HEK293 (cell line): ENCODE measurements around the gene GUK1.

Source experiments
- TCF7L2 ChIP-seq: IDR thresholded peaks from 2 replicates; pipeline ENCODE4 v1.6.1; 2011; ENCODE audit warnings: low read depth, mild to moderate bottlenecking, inconsistent platforms, low read length, moderate library complexity, borderline replicate concordance
- ZNF202 ChIP-seq: fragments of 450-650 bp; formaldehyde crosslinking; IDR thresholded peaks from 2 replicates; pipeline ENCODE4 v1.5.1; 2016; ENCODE audit warnings: missing biosample characterization, missing genetic modification characterization, borderline replicate concordance
- ZNF394 ChIP-seq: fragments of 450-650 bp; formaldehyde crosslinking; IDR thresholded peaks from 2 replicates; pipeline ENCODE4 v1.5.1; 2016; ENCODE audit warnings: missing biosample characterization, missing genetic modification characterization, mild to moderate bottlenecking, moderate library complexity, borderline replicate concordance
- ZNF626 ChIP-seq: fragments of 450-650 bp; sonication (Bioruptor Pico); formaldehyde crosslinking; IDR thresholded peaks from 2 replicates; pipeline ENCODE4 v1.5.1; 2018; ENCODE audit warnings: missing biosample characterization, missing genetic modification characterization, inconsistent platforms
- TF ChIP-seq, protein P1 (sequence below): fragments of 450-650 bp; formaldehyde crosslinking; IDR thresholded peaks from 2 replicates; pipeline ENCODE4 v1.5.1; 2016; ENCODE audit warnings: missing biosample characterization, missing genetic modification characterization
- TF ChIP-seq, protein P2 (sequence below): fragments of 450-650 bp; formaldehyde crosslinking; IDR thresholded peaks from 2 replicates; pipeline ENCODE4 v1.5.1; 2016; ENCODE audit warnings: missing biosample characterization, missing genetic modification characterization
- TF ChIP-seq, protein P3 (sequence below): fragments of 450-650 bp; formaldehyde crosslinking; optimal IDR thresholded peaks from 2 replicates; pipeline ENCODE3; 2016; ENCODE audit warnings: missing biosample characterization, mild to moderate bottlenecking, missing genetic modification characterization
- TF ChIP-seq, protein P4 (sequence below): fragments of 450-650 bp; formaldehyde crosslinking; IDR thresholded peaks from 2 replicates; pipeline ENCODE4 v1.5.1; 2016; ENCODE audit warnings: missing biosample characterization, missing genetic modification characterization, borderline replicate concordance

DNA sequence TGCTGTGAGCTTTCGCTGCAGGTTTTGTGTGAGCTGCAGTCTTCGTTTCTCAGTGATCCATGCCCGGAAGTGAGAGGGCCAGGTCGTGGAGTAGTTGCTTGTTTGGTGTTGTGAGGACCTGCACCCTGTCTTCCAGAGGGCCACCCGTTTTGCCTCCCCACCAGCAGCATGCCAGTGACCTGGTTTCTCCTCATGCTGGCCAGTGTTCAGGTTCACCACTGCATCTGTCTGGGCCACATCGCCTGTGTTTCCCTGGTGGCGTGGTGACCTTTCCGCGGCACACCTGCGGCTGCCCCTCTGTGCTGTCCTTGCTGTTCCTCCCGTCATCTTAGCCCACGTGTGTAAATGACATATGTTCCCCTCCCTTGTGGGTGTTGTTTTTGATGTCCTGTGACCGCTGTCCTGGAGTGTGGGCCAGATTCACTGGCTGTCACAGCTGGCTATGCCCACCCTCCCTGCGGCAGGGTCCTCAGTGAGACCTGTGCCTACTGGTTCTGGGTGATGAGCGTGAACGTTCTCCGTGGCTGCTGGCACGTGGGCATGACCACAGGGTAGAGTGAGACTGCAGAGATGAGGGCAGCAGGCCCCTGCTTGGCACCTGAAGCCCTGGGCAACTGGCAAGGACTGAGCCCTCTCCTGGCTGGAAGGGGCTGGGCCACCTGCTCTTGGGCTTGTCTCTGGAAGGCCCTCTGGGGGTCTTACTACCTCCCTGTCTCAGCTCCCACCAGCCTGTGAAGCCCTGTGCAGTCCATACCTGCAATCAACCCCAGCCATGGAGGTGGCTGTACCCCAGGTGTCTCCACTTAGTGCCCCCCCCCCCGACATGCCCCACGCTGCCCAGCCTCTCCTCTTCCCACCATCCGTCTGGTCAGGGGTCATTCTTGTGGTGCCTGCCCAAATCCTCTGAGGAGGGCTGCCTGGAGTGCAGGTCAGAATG, 32.8 kb downstream of the GUK1 start:
- TF ChIP-seq ZNF394 (tag by site-specific recombination) (no peak), ZNF626 (tag by site-specific recombination) (no peak), ZNF202 (no peak), TCF7L2 (no peak)
- TF ChIP-seq, protein P1, sequence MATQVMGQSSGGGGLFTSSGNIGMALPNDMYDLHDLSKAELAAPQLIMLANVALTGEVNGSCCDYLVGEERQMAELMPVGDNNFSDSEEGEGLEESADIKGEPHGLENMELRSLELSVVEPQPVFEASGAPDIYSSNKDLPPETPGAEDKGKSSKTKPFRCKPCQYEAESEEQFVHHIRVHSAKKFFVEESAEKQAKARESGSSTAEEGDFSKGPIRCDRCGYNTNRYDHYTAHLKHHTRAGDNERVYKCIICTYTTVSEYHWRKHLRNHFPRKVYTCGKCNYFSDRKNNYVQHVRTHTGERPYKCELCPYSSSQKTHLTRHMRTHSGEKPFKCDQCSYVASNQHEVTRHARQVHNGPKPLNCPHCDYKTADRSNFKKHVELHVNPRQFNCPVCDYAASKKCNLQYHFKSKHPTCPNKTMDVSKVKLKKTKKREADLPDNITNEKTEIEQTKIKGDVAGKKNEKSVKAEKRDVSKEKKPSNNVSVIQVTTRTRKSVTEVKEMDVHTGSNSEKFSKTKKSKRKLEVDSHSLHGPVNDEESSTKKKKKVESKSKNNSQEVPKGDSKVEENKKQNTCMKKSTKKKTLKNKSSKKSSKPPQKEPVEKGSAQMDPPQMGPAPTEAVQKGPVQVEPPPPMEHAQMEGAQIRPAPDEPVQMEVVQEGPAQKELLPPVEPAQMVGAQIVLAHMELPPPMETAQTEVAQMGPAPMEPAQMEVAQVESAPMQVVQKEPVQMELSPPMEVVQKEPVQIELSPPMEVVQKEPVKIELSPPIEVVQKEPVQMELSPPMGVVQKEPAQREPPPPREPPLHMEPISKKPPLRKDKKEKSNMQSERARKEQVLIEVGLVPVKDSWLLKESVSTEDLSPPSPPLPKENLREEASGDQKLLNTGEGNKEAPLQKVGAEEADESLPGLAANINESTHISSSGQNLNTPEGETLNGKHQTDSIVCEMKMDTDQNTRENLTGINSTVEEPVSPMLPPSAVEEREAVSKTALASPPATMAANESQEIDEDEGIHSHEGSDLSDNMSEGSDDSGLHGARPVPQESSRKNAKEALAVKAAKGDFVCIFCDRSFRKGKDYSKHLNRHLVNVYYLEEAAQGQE (tag by site-specific recombination), result no peak
- TF ChIP-seq, protein P2, sequence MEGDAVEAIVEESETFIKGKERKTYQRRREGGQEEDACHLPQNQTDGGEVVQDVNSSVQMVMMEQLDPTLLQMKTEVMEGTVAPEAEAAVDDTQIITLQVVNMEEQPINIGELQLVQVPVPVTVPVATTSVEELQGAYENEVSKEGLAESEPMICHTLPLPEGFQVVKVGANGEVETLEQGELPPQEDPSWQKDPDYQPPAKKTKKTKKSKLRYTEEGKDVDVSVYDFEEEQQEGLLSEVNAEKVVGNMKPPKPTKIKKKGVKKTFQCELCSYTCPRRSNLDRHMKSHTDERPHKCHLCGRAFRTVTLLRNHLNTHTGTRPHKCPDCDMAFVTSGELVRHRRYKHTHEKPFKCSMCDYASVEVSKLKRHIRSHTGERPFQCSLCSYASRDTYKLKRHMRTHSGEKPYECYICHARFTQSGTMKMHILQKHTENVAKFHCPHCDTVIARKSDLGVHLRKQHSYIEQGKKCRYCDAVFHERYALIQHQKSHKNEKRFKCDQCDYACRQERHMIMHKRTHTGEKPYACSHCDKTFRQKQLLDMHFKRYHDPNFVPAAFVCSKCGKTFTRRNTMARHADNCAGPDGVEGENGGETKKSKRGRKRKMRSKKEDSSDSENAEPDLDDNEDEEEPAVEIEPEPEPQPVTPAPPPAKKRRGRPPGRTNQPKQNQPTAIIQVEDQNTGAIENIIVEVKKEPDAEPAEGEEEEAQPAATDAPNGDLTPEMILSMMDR (tag by site-specific recombination), result no peak
- TF ChIP-seq, protein P3, sequence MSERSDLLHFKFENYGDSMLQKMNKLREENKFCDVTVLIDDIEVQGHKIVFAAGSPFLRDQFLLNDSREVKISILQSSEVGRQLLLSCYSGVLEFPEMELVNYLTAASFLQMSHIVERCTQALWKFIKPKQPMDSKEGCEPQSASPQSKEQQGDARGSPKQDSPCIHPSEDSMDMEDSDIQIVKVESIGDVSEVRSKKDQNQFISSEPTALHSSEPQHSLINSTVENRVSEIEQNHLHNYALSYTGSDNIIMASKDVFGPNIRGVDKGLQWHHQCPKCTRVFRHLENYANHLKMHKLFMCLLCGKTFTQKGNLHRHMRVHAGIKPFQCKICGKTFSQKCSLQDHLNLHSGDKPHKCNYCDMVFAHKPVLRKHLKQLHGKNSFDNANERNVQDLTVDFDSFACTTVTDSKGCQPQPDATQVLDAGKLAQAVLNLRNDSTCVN (tag by site-specific recombination), result no peak
- TF ChIP-seq, protein P4, sequence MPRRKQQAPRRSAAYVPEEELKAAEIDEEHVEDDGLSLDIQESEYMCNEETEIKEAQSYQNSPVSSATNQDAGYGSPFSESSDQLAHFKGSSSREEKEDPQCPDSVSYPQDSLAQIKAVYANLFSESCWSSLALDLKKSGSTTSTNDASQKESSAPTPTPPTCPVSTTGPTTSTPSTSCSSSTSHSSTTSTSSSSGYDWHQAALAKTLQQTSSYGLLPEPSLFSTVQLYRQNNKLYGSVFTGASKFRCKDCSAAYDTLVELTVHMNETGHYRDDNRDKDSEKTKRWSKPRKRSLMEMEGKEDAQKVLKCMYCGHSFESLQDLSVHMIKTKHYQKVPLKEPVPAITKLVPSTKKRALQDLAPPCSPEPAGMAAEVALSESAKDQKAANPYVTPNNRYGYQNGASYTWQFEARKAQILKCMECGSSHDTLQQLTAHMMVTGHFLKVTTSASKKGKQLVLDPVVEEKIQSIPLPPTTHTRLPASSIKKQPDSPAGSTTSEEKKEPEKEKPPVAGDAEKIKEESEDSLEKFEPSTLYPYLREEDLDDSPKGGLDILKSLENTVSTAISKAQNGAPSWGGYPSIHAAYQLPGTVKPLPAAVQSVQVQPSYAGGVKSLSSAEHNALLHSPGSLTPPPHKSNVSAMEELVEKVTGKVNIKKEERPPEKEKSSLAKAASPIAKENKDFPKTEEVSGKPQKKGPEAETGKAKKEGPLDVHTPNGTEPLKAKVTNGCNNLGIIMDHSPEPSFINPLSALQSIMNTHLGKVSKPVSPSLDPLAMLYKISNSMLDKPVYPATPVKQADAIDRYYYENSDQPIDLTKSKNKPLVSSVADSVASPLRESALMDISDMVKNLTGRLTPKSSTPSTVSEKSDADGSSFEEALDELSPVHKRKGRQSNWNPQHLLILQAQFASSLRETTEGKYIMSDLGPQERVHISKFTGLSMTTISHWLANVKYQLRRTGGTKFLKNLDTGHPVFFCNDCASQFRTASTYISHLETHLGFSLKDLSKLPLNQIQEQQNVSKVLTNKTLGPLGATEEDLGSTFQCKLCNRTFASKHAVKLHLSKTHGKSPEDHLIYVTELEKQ (tag by site-specific recombination), result no peak
